GM12801 (cell line): Measurements from ENCODE around the gene SMOC2.

Experiments
- TF ChIP-seq, protein P1 (sequence below): IDR thresholded peaks from one replicate; pipeline ENCODE4 v1.5.1; 2011; ENCODE audit warnings: control low read depth; ENCODE audit not compliant: insufficient read length; ENCODE audit errors: extremely low read depth

SMOC2 gene

DNA sequence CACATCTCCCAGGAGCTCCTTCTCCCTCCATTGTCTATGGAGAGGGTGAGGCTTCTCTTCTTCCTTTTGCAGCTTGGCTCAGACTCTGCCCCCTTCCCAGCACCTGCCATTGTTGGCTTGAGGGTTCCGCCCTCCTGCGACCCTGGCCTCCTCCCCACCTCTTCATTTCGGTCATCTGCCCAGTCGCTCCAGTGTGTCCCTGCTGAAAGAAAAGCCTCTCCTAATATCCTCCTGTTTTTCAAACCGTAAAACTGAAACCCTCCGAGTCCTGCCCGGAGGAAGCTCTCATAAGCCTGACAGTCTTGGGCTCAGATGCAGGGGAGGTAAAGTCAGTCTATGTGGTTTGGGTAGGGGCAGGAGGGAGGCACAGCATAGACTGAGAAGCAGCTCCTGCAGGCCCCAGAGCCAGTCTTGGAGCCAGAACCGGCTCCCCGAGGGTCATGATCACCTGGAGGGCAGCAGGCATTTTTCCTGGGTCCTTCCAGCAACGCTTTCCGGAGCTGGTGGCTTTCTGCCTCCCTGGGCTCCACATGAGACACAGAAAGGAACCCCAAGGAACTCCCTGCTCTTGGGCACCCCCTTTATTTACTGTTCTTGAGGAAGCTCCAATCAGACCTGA lies 235.1 kb downstream of the SMOC2 start:
- TF ChIP-seq, protein P1, sequence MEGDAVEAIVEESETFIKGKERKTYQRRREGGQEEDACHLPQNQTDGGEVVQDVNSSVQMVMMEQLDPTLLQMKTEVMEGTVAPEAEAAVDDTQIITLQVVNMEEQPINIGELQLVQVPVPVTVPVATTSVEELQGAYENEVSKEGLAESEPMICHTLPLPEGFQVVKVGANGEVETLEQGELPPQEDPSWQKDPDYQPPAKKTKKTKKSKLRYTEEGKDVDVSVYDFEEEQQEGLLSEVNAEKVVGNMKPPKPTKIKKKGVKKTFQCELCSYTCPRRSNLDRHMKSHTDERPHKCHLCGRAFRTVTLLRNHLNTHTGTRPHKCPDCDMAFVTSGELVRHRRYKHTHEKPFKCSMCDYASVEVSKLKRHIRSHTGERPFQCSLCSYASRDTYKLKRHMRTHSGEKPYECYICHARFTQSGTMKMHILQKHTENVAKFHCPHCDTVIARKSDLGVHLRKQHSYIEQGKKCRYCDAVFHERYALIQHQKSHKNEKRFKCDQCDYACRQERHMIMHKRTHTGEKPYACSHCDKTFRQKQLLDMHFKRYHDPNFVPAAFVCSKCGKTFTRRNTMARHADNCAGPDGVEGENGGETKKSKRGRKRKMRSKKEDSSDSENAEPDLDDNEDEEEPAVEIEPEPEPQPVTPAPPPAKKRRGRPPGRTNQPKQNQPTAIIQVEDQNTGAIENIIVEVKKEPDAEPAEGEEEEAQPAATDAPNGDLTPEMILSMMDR, result no peak

DNA sequence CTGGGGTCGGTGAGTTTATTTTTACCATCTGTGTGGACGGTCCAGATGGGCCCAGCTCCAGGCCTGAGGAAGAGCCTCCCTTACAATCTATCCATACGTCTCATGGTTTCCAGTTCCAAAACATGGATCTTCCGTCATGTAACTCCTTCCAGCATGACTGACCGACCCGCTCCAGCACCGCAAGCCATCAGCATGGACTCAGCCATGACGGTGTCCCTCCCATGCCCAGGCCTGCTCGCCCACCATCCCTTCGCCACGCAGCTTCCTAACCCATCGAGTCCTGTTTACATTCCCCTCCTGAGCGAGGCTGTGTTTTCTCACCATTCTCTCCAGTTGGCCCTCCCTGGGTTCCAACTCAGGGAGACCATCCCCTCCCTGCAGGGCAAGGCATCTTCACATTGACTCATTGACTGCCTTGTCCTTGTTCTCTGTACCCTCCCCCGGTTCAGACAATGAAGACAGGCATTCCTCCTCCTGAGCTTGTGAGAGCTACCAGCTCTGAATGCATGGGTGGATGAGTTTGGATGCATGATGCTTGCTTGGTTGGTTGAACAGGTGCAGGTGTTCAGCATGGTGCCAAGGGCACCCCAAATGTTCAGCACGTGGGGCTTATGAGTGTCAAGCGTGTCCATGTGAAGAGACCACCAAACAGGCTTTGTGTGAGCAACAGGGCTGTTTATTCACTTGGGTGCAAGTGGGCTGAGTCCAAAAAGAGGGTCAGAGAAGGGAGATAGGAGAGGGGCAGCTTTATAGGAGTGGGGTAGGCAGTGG lies 235.8 kb downstream of the SMOC2 start:
- TF ChIP-seq, protein P1, result no peak

DNA sequence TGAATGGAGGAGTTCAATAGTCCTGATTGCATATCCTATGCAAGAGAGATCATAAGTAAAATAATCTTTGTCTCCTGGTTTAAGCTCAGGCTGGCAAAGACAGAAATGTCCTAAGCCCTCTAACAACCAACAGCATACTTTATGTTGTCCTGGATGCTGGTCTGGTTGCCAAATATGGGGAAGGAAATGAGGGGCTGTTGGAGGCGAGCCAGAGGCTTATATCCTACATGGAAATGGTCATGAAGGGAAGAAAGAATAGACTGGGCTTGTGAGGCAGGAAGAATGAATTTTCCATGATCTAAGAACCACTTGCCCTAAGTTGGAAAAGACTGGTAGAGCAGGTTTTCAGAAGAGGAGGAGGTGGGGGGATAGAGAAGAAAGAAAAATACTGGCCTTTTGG lies 237.1 kb downstream of the SMOC2 start:
- TF ChIP-seq, protein P1, result no peak

DNA sequence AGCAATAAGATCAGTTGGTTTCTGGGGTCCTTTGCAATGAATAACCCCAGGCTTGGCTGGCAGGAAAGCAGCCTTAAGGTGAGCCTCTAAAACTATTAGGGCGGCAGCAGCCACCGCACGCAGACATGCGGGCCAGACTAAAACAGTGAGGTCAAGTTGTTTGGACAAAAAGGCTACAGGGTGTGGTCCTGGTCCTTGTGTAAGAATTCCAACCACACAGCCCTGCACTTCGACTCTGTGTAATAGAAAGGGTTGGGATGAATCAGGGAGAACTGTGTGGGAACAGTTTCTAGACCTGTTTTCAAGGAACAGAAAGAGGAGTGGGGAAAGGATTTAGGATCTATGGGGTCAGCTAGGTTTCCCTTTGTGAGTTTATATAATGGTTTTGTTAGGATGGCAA lies 237.6 kb downstream of the SMOC2 start:
- TF ChIP-seq, protein P1, result no peak

DNA sequence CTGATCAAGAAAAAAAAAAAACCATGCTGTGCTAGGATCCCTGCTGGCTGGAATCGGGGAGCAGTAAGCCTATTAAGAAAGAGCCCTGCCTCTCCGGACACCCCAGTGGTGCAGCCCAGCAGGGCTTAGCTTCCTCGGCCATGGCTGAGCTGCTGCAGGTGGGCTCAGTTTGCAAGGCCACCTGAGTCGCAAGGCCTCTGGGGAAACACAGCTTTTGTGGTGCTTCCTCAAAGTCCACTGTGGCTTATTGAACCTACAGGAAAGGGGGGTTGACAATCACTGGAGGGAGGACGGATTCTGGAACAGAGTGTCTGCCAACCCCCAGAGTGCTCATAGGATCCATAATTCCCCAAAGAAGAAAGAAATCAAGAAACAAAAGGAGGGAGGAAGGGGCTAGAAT lies 240.8 kb downstream of the SMOC2 start:
- TF ChIP-seq, protein P1, result no peak

DNA sequence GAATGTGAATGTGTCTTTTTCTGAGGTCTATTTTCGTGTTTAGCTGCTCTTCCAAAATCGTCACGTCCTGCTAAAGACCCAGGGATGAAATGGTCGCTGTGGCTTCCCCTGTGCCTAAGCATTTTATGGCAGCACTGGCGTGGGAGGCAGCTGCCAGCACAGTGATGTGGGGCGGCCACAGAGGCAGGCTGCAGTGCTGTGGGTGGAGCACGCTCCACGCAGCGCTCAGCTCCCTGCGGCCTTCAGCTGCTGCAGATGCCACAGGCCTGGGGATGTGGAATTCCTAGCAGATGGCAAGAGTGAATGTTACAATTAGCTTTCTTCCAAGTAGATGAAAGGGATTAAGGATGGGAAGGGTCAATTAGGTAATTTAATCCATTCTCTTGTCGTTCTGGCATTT lies 242.6 kb downstream of the SMOC2 start:
- TF ChIP-seq, protein P1, result no peak

DNA sequence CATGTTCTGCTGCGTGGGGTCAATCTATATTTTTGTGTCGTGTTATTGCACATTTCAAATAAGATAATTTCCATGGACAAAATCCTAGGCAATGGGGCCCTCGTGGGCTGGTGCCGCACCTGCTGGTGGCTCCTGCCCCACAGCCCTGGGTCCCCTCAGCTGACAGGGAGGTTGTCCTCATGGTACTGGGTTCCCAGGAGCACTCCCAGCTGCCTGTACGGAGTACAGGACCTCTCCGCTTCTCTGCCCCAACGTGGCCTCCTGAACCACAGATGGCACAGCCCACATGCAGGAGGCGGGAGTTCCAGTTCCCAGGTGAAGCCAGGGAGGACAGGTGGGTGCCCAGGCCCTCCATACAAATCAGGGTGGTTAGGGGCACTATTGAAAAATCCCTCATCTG lies 243.5 kb downstream of the SMOC2 start:
- TF ChIP-seq, protein P1, result no peak
